Endothelial cell of umbilical vein (primary cell): ENCODE measurements around the gene C6orf89.

Experiments
- CTCF ChIP-seq, 2 donors: IDR thresholded peaks; 1 replicate in 1 of 2; 2 replicates in 1 of 2; pipeline ENCODE4 v1.5.1; 2011; ENCODE audit warnings: low read length in 2 of 2, mild to moderate bottlenecking in 2 of 2, moderate library complexity in 2 of 2, control low read depth in 1 of 2, inconsistent platforms in 1 of 2, low read depth in 1 of 2; ENCODE audit not compliant: insufficient read depth in 1 of 2; ENCODE audit errors: extremely low read depth in 1 of 2
- POLR2A ChIP-seq: IDR thresholded peaks from 2 replicates; pipeline ENCODE4 v1.6.1; 2012; ENCODE audit warnings: low read depth, mild to moderate bottlenecking, control low read depth, low read length
- POLR2AphosphoS5 ChIP-seq: IDR thresholded peaks from 2 replicates; pipeline ENCODE4 v1.6.1; 2012; ENCODE audit warnings: low read depth, mild to moderate bottlenecking, control low read depth, low read length, moderate library complexity; ENCODE audit not compliant: insufficient read depth

- no peak for TF ChIP-seq POLR2A
- TF ChIP-seq POLR2AphosphoS5, result no peak
- no peak for TF ChIP-seq CTCF (IDR thresholded peaks at IDR 0.05; ENCODE audit: extremely low read depth in 1 of 2, insufficient read depth in 1 of 2, low read depth in 1 of 2, low read length in 2 of 2)
These were observed 82.0 kb downstream of the C6orf89 start for GRCh38 chr6:36967757-36968156.
